Measurements from ENCODE around the gene CEND1.

CEND1 gene

GRCh38 chr11:836274-836673 lies 46.4 kb upstream of the CEND1 start:
- TF ChIP-seq, protein P1, sequence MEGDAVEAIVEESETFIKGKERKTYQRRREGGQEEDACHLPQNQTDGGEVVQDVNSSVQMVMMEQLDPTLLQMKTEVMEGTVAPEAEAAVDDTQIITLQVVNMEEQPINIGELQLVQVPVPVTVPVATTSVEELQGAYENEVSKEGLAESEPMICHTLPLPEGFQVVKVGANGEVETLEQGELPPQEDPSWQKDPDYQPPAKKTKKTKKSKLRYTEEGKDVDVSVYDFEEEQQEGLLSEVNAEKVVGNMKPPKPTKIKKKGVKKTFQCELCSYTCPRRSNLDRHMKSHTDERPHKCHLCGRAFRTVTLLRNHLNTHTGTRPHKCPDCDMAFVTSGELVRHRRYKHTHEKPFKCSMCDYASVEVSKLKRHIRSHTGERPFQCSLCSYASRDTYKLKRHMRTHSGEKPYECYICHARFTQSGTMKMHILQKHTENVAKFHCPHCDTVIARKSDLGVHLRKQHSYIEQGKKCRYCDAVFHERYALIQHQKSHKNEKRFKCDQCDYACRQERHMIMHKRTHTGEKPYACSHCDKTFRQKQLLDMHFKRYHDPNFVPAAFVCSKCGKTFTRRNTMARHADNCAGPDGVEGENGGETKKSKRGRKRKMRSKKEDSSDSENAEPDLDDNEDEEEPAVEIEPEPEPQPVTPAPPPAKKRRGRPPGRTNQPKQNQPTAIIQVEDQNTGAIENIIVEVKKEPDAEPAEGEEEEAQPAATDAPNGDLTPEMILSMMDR (IDR thresholded peaks at IDR 0.05; ENCODE audit: low read depth, low read length, poor library complexity, severe bottlenecking), result no peak
- TF ChIP-seq EZH2phosphoT487 (IDR thresholded peaks at IDR 0.05; ENCODE audit: borderline replicate concordance, low read length), result no peak
- peaks cover 18% of the 10 kb centered on the region for H3K4me1 ChIP-seq (ENCODE audit: control insufficient read depth, low read length)

DNA sequence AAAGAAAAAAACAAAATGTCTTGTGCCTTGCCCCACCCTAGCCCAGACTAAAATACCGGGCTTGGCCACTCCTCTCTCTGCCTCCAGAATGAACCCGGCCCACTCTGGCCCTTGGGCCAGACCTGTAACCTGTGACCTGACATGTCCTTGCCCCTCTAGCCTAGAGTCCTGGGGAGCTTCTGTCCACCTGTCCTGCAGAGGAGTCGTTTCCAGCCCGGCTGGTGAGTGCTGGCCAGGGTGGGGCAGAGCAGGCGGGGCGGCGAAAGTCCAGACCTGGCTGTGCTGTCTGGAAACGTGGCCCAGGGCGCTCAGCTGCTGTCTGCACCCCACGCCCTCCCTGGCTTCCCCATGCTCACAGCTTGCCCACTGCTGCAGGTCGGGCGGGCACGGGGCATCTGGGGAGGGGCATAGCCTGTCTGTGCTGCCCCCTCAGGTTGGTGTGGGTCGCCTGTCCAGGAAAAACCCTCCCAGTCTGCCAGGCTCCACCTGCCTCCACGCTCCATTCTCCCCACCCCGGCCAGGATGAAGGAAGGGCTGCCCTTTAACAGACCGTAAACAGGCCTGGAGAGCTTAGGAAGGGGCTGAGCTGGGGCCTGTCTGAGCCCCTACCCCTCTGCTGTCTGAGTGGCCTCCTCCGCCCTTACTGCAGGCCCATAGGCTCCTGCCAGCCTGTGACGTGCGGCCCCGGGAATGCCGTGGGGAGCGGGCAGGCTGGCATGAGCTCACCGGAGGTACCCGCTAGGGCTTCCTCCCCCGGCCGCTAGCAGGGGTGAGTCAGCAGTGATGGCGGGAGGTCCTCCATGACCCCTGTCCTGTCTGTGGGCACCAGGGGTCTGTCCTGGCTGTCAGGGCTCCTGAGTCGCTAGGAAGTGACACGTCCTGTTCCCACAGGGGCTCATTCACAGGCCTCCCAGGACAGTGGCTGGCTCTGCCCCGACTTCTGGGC lies 44.8 kb upstream of the CEND1 start:
- Histone ChIP-seq H3F3A (ENCODE audit: control insufficient read depth, insufficient read depth) (no peaks in the 10 kb centered on the region; the same call in 1 of the 2 replicates), H3K9me3 (ENCODE audit: control insufficient read depth, insufficient read depth, low read length) (no peaks in the 10 kb centered on the region), H3K4me3 (ENCODE audit: low read length) (no peak overlapping the region), H3K36me3 (ENCODE audit: control insufficient read depth, low read length) (peaks cover 21% of the 10 kb centered on the region), H3K27ac (ENCODE audit: low read depth, low read length) (no peak overlapping the region), H3K27me3 (ENCODE audit: control insufficient read depth, low read length) (peaks cover 52% of the 10 kb centered on the region), H3K79me2 (ENCODE audit: control insufficient read depth, low read length) (no peaks in the 10 kb centered on the region), H3K4me1 (ENCODE audit: control insufficient read depth, low read length) (peaks cover 27% of the 10 kb centered on the region), H3K9me2 (replicated peaks; ENCODE audit: control insufficient read depth, low read length) (no peaks in the 10 kb centered on the region), H4K20me1 (ENCODE audit: control insufficient read depth, insufficient read depth, low read depth, low read length) (no peaks in the 10 kb centered on the region), H3K4me2 (ENCODE audit: low read length) (no peak overlapping the region)
- TF ChIP-seq EZH2phosphoT487 (IDR thresholded peaks at IDR 0.05; ENCODE audit: borderline replicate concordance, low read length), result no peak
- TF ChIP-seq, protein P1 (IDR thresholded peaks at IDR 0.05; ENCODE audit: low read depth, low read length, poor library complexity, severe bottlenecking), result no peak

More at GRCh38 chr11:836274-836673, 46.4 kb upstream of the CEND1 start:
- peaks cover 13% of the 10 kb centered on the region for H4K20me1 ChIP-seq (ENCODE audit: control insufficient read depth, insufficient read depth, low read depth, low read length)
- no peaks in the 10 kb centered on the region for H3F3A ChIP-seq (ENCODE audit: control insufficient read depth, insufficient read depth)
- no peak overlapping the region for H3K4me3 ChIP-seq (ENCODE audit: low read length)
- H3K9me2 ChIP-seq (replicated peaks; ENCODE audit: control insufficient read depth, low read length), result no peaks in the 10 kb centered on the region
- peaks cover 36% of the 10 kb centered on the region for H3K27me3 ChIP-seq (ENCODE audit: control insufficient read depth, low read length)
- no peak overlapping the region for H3K4me2 ChIP-seq (ENCODE audit: low read length)
- peaks cover 37% of the 10 kb centered on the region for H3K36me3 ChIP-seq (ENCODE audit: control insufficient read depth, low read length)
- H3K9me3 ChIP-seq (ENCODE audit: control insufficient read depth, insufficient read depth, low read length), result no peaks in the 10 kb centered on the region
- peaks cover 14% of the 10 kb centered on the region for H3K79me2 ChIP-seq (ENCODE audit: control insufficient read depth, low read length)
- no peak overlapping the region for H3K27ac ChIP-seq (ENCODE audit: low read depth, low read length)

GRCh38 chr11:833849-834311 lies 44.0 kb upstream of the CEND1 start:
- peaks cover 34% of the 10 kb centered on the region for H3K4me1 ChIP-seq (ENCODE audit: control insufficient read depth, low read length)
- H3F3A ChIP-seq (ENCODE audit: control insufficient read depth, insufficient read depth), result no peaks in the 10 kb centered on the region; the same call in 1 of the 2 replicates
- H3K79me2 ChIP-seq (ENCODE audit: control insufficient read depth, low read length), result no peaks in the 10 kb centered on the region
- no peak overlapping the region for H3K4me3 ChIP-seq (ENCODE audit: low read length)
- no peaks in the 10 kb centered on the region for H3K9me3 ChIP-seq (ENCODE audit: control insufficient read depth, insufficient read depth, low read length)
- H3K4me2 ChIP-seq (ENCODE audit: low read length), result no peak overlapping the region
- H4K20me1 ChIP-seq (ENCODE audit: control insufficient read depth, insufficient read depth, low read depth, low read length), result no peaks in the 10 kb centered on the region
- H3K36me3 ChIP-seq (ENCODE audit: control insufficient read depth, low read length), result peaks cover 13% of the 10 kb centered on the region
- peaks cover 59% of the 10 kb centered on the region for H3K27me3 ChIP-seq (ENCODE audit: control insufficient read depth, low read length)
- no peak overlapping the region for H3K27ac ChIP-seq (ENCODE audit: low read depth, low read length)
- H3K9me2 ChIP-seq (replicated peaks; ENCODE audit: control insufficient read depth, low read length), result no peaks in the 10 kb centered on the region
- TF ChIP-seq, protein P1 (IDR thresholded peaks at IDR 0.05; ENCODE audit: low read depth, low read length, poor library complexity, severe bottlenecking), result no peak
- TF ChIP-seq EZH2phosphoT487 (IDR thresholded peaks at IDR 0.05; ENCODE audit: borderline replicate concordance, low read length), result no peak

Measured in DOHH2 (cell line).